Measurements from ENCODE around the gene RBM20. TPM values are rescaled to one million over a fixed set of nuclear protein-coding genes. Genes with fewer than 3 reads are reported as not detected.
"Not testable (repeated sequence)": the region's sequence is repeated elsewhere in the genome, so short reads cannot be mapped to it uniquely, and the experiment has no call there.

Gene RBM20
- polyA plus RNA-seq, 1 donor: 0.96 TPM

DNA sequence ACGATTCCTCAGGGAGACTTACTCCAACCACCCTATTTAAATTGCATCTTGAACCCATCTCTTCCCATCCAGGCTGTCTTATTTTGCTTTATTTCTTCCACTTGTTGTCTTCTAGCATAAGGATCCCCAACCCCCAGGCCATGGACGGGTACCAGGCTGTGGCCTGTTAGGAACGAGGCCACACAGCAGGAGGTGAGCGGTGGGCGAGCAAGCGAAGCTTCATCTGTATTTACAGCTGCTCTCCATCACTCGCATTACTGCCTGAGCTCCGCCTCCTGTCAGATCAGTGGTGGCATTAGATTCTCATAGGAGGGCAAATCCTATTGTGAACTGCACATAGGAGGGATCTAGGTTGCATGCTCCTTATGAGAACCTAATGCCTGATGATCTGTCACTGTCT, 16.2 kb downstream of the RBM20 start:
- DNase-seq; H3K36me3 ChIP-seq (ENCODE audit: control insufficient read depth, insufficient read depth, low read length); H3K27me3 ChIP-seq (ENCODE audit: control insufficient read depth, insufficient read depth, low read length); H3K4me1 ChIP-seq (ENCODE audit: control insufficient read depth, insufficient read depth, low read length); H3K4me3 ChIP-seq (ENCODE audit: low read length); H3K27ac ChIP-seq (ENCODE audit: low read length); H3K9me3 ChIP-seq (ENCODE audit: control insufficient read depth, low read depth, low read length): not testable (repeated sequence)
- 60% methylated on average over 1 of the region's 8 CpGs for WGBS (ENCODE audit: insufficient coverage, low lambda C conversion rate)

GRCh38 chr10:110661292-110661691, 17.2 kb downstream of the RBM20 start:
- H3K27me3 ChIP-seq (ENCODE audit: control insufficient read depth, insufficient read depth, low read length): peaks cover 4% of the 10 kb centered on the region
- H3K9me3 ChIP-seq (ENCODE audit: control insufficient read depth, low read depth, low read length): no peaks in the 10 kb centered on the region
- H3K4me1 ChIP-seq (ENCODE audit: control insufficient read depth, insufficient read depth, low read length): no peaks in the 10 kb centered on the region
- 100% methylated on average over 2 of the region's 5 CpGs for WGBS (ENCODE audit: insufficient coverage, low lambda C conversion rate)
- no peaks in the 10 kb centered on the region for H3K36me3 ChIP-seq (ENCODE audit: control insufficient read depth, insufficient read depth, low read length)
- H3K4me3 ChIP-seq (ENCODE audit: low read length): no peak overlapping the region
- H3K27ac ChIP-seq (ENCODE audit: low read length): no peak overlapping the region
- no peak for DNase-seq

GRCh38 chr10:110664483-110665420, 20.6 kb downstream of the RBM20 start:
- Histone ChIP-seq H3K27ac (ENCODE audit: low read length) (no peak overlapping the region), H3K36me3 (ENCODE audit: control insufficient read depth, insufficient read depth, low read length) (no peaks in the 10 kb centered on the region), H3K27me3 (ENCODE audit: control insufficient read depth, insufficient read depth, low read length) (peaks cover 18% of the 10 kb centered on the region), H3K9me3 (ENCODE audit: control insufficient read depth, low read depth, low read length) (no peaks in the 10 kb centered on the region), H3K4me1 (ENCODE audit: control insufficient read depth, insufficient read depth, low read length) (no peaks in the 10 kb centered on the region), H3K4me3 (ENCODE audit: low read length) (no peak overlapping the region)
- 80% methylated on average over 1 of the region's 10 CpGs for WGBS (ENCODE audit: insufficient coverage, low lambda C conversion rate)
- DNase-seq: no peak

DNA sequence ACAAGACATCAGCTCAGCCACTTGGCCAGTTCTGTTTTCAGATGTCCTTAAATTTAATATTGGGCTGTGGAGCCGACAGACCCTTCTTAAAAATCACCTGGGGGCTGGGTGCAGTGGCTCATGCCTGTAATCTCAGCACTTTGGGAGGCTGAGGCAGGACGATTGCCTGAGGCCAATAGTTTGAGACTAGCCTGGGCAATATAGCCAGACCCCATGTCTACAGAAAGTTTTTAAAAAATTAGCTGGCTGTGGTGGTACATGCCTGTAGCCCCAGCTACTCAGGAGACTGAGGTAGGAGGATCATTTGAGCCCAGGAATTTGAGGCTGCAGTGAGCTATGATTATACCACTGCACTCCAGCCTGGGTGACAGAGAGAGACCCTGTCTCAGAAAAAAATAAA, 22.1 kb downstream of the RBM20 start:
- H3K27ac ChIP-seq (ENCODE audit: low read length); DNase-seq; H3K36me3 ChIP-seq (ENCODE audit: control insufficient read depth, insufficient read depth, low read length); H3K4me3 ChIP-seq (ENCODE audit: low read length); H3K9me3 ChIP-seq (ENCODE audit: control insufficient read depth, low read depth, low read length); H3K4me1 ChIP-seq (ENCODE audit: control insufficient read depth, insufficient read depth, low read length): not testable (repeated sequence)
- no CpG with 5 or more reads among the region's 2 CpGs for WGBS (ENCODE audit: insufficient coverage, low lambda C conversion rate)
- H3K27me3 ChIP-seq (ENCODE audit: control insufficient read depth, insufficient read depth, low read length): peaks cover 24% of the 10 kb centered on the region

- H3K4me3 ChIP-seq (ENCODE audit: low read length): no peak overlapping the region
- H3K36me3 ChIP-seq (ENCODE audit: control insufficient read depth, insufficient read depth, low read length): no peaks in the 10 kb centered on the region
- H3K27me3 ChIP-seq (ENCODE audit: control insufficient read depth, insufficient read depth, low read length): peaks cover 25% of the 10 kb centered on the region
- no CpG with 5 or more reads among the region's 3 CpGs for WGBS (ENCODE audit: insufficient coverage, low lambda C conversion rate)
- H3K27ac ChIP-seq (ENCODE audit: low read length): no peak overlapping the region
- no peak for DNase-seq
- H3K9me3 ChIP-seq (ENCODE audit: control insufficient read depth, low read depth, low read length): no peaks in the 10 kb centered on the region
- H3K4me1 ChIP-seq (ENCODE audit: control insufficient read depth, insufficient read depth, low read length): no peaks in the 10 kb centered on the region
Measured at GRCh38 chr10:110666673-110667072, 22.5 kb downstream of the RBM20 start.

DNA sequence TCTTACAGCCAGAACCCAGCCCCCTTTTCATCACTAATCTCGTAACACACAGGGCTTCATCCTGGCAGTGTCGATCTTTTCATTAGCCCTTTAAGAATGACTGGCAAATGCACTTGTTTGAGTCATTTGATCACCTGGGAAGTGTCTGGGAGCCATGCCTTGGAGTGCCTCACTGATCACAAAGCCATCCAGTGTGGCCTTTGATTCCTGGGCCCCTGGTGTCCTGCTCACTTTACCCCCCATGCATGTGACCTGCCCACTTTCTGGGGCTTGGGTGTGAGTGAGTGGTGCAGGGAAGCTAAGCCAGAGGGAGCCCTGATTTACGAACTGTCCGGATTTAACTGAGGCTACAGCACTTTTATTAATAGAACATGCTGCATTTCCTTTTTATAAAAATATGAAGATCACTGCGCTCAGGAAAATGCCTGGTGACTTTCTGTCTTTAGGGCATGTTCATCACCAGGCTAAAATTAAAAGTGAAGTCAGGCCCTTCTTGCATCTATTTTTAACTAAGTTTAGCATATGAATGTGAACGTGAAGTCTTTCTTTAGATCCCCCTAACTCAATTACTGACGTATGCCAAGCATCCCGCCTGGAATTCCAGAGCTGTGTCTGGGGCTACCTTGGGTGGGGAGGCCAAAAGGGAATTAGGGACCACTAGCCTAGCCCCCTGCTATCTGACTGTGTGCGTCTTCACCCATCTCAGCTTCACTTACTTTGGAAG, 23.6 kb downstream of the RBM20 start:
- Histone ChIP-seq H3K27me3 (ENCODE audit: control insufficient read depth, insufficient read depth, low read length) (peaks cover 28% of the 10 kb centered on the region), H3K4me1 (ENCODE audit: control insufficient read depth, insufficient read depth, low read length) (peaks cover 3% of the 10 kb centered on the region), H3K27ac (ENCODE audit: low read length) (no peak overlapping the region), H3K36me3 (ENCODE audit: control insufficient read depth, insufficient read depth, low read length) (no peaks in the 10 kb centered on the region), H3K4me3 (ENCODE audit: low read length) (no peak overlapping the region), H3K9me3 (ENCODE audit: control insufficient read depth, low read depth, low read length) (no peaks in the 10 kb centered on the region)
- 83% methylated on average over 2 of the region's 9 CpGs for WGBS (ENCODE audit: insufficient coverage, low lambda C conversion rate)
- DNase-seq: no peak

- H3K9me3 ChIP-seq (ENCODE audit: control insufficient read depth, low read depth, low read length): no peaks in the 10 kb centered on the region
- no peak overlapping the region for H3K27ac ChIP-seq (ENCODE audit: low read length)
- peaks cover 3% of the 10 kb centered on the region for H3K4me1 ChIP-seq (ENCODE audit: control insufficient read depth, insufficient read depth, low read length)
- no peaks in the 10 kb centered on the region for H3K36me3 ChIP-seq (ENCODE audit: control insufficient read depth, insufficient read depth, low read length)
- 83% methylated on average over 2 of the region's 5 CpGs for WGBS (ENCODE audit: insufficient coverage, low lambda C conversion rate)
- no peak for DNase-seq
- H3K27me3 ChIP-seq (ENCODE audit: control insufficient read depth, insufficient read depth, low read length): peaks cover 29% of the 10 kb centered on the region
- H3K4me3 ChIP-seq (ENCODE audit: low read length): no peak overlapping the region
Measured at GRCh38 chr10:110668443-110668842, 24.3 kb downstream of the RBM20 start.

- H3K9me3 ChIP-seq (ENCODE audit: control insufficient read depth, low read depth, low read length): no peaks in the 10 kb centered on the region
- no peaks in the 10 kb centered on the region for H3K36me3 ChIP-seq (ENCODE audit: control insufficient read depth, insufficient read depth, low read length)
- no CpG with 5 or more reads among the region's 6 CpGs for WGBS (ENCODE audit: insufficient coverage, low lambda C conversion rate)
- H3K27ac ChIP-seq (ENCODE audit: low read length): no peak overlapping the region
- peaks cover 3% of the 10 kb centered on the region for H3K4me1 ChIP-seq (ENCODE audit: control insufficient read depth, insufficient read depth, low read length)
- peaks cover 32% of the 10 kb centered on the region for H3K27me3 ChIP-seq (ENCODE audit: control insufficient read depth, insufficient read depth, low read length)
- no peak for DNase-seq
- no peak overlapping the region for H3K4me3 ChIP-seq (ENCODE audit: low read length)
Measured at GRCh38 chr10:110670335-110670734, 26.2 kb downstream of the RBM20 start.

DNA sequence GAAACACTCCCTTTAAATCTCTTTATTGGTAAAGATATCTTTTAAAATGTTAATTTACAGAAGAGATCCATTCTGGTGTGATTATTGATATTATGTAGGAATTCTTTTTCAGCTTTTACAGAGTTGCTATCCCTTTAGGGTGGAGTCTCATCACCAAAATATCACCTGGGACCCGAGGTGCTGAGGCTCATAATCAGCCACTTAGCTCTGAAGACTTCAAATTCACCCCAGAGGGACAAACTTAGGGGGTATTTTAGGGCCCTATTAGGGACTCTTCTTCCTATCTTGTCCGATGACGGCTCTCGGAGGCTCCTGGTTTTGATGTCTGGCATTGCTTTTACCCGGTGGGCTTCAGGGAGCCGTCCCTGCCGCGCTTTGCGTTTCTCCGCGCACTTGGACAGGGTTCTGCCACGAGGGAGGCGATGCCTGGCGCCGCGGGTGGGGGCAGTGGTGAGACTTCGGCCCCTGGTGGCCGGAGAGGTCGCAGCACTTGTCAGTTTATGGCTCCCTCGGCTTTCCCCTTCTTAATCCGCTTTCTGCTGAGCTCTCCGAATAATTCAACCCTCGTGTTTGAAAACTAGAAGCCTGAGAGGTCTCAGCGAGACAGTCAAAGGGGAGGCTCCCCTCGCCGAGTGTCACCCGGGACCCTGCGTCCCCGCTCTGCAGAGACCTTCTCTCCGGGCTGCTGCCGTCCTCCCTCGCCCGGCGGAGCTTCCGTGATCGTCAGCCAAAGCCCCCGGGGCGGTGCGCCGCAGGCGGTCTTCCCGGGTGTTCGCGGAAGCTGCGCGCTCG, 27.8 kb downstream of the RBM20 start:
- Histone ChIP-seq H3K27me3 (ENCODE audit: control insufficient read depth, insufficient read depth, low read length) (peaks cover 32% of the 10 kb centered on the region), H3K36me3 (ENCODE audit: control insufficient read depth, insufficient read depth, low read length) (no peaks in the 10 kb centered on the region), H3K9me3 (ENCODE audit: control insufficient read depth, low read depth, low read length) (no peaks in the 10 kb centered on the region), H3K4me3 (ENCODE audit: low read length) (peak overlapping the region; percentile 59), H3K4me1 (ENCODE audit: control insufficient read depth, insufficient read depth, low read length) (peaks cover 3% of the 10 kb centered on the region), H3K27ac (ENCODE audit: low read length) (no peak overlapping the region)
- DNase-seq: peak; percentile 40 to 60
- WGBS (ENCODE audit: insufficient coverage, low lambda C conversion rate): no CpG with 5 or more reads among the region's 47 CpGs

DNA sequence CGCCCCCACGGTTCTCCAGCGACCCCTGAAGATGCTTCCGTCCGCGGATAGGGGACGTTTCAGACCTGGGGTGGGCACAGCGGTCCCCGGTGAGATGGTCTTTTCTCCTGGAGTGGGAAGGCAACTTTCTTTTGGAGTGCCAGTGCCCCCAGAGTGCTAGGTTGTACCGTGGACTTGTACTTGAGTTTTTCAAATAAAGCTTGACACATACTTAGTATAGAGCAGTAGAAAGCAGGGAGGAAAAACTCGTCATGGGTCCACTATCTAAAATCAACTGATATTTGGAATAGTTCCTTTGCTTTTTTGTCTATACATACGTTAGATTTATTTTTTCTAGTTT, 28.4 kb downstream of the RBM20 start:
- peaks cover 27% of the 10 kb centered on the region for H3K27me3 ChIP-seq (ENCODE audit: control insufficient read depth, insufficient read depth, low read length)
- 57% methylated on average over 1 of the region's 12 CpGs for WGBS (ENCODE audit: insufficient coverage, low lambda C conversion rate)
- H3K4me1 ChIP-seq (ENCODE audit: control insufficient read depth, insufficient read depth, low read length): peaks cover 3% of the 10 kb centered on the region
- DNase-seq: no peak
- no peaks in the 10 kb centered on the region for H3K9me3 ChIP-seq (ENCODE audit: control insufficient read depth, low read depth, low read length)
- no peak overlapping the region for H3K27ac ChIP-seq (ENCODE audit: low read length)
- H3K4me3 ChIP-seq (ENCODE audit: low read length): peak overlapping the region; percentile 59
- H3K36me3 ChIP-seq (ENCODE audit: control insufficient read depth, insufficient read depth, low read length): no peaks in the 10 kb centered on the region
